SIG-M5 treated with dmso at 0.1 percent for 504 hours (cell line): ENCODE data around the gene MTIF3.
A peak's percentile ranks its signal among the peaks of the same experiment; 100 is the strongest.

Source experiments
- DNase-seq: peaks from one replicate; lab custom pipeline; 2025; ENCODE audit not compliant: unreplicated experiment; lab: John Stamatoyannopoulos, UW

MTIF3 gene

GRCh38 chr13:27449936-27450828, at the start of gene MTIF3:
TSS of gene MTIF3 (minus strand) at chr13:27450564. CDS start at chr13:27440448, 10,116 bp downstream.
- DNase-seq, result peak; percentile 92

GRCh38 chr13:27497563-27498230, 47.3 kb upstream of the MTIF3 start:
- no peak for DNase-seq

GRCh38 chr13:27496536-27497273, 46.3 kb upstream of the MTIF3 start:
- DNase-seq, result no peak

- DNase-seq, result no peak
These were observed 45.6 kb upstream of the MTIF3 start for GRCh38 chr13:27496006-27496405.

GRCh38 chr13:27495551-27495950, 45.2 kb upstream of the MTIF3 start:
- no peak for DNase-seq

GRCh38 chr13:27493981-27494380, 43.6 kb upstream of the MTIF3 start:
- no peak for DNase-seq

GRCh38 chr13:27489456-27489855, 39.1 kb upstream of the MTIF3 start:
- no peak for DNase-seq

GRCh38 chr13:27487776-27488175, 37.4 kb upstream of the MTIF3 start:
- no peak for DNase-seq

GRCh38 chr13:27483421-27483820, 33.1 kb upstream of the MTIF3 start:
- DNase-seq, result no peak

GRCh38 chr13:27482983-27483382, 32.6 kb upstream of the MTIF3 start:
- peak; percentile 97 for DNase-seq

GRCh38 chr13:27481766-27482165, 31.4 kb upstream of the MTIF3 start:
- no peak for DNase-seq

GRCh38 chr13:27476943-27477703, 26.8 kb upstream of the MTIF3 start:
- DNase-seq, result peak; percentile 27

- DNase-seq, result no peak
These were observed 24.4 kb upstream of the MTIF3 start for GRCh38 chr13:27474751-27475268.

- no peak for DNase-seq
These were observed 22.6 kb upstream of the MTIF3 start for GRCh38 chr13:27472941-27473340.

- DNase-seq, result no peak
These were observed 22.1 kb upstream of the MTIF3 start for GRCh38 chr13:27472441-27472840.

- DNase-seq, result no peak
These were observed 19.9 kb upstream of the MTIF3 start for GRCh38 chr13:27470075-27470820.

- no peak for DNase-seq
These were observed 16.1 kb upstream of the MTIF3 start for GRCh38 chr13:27466513-27466912.

GRCh38 chr13:27465611-27466010, 15.2 kb upstream of the MTIF3 start:
- DNase-seq, result no peak

- DNase-seq, result no peak
These were observed 13.1 kb upstream of the MTIF3 start for GRCh38 chr13:27463500-27463899.
